GM19240 (cell line): Measurements from ENCODE around the gene LPXN.

Source experiments
- DNase-seq: peaks from one replicate; pipeline ENCODE4 v3.0.0; 2011; ENCODE audit warnings: low spot score; ENCODE audit not compliant: insufficient read length

LPXN gene

GRCh38 chr11:58575377-58576020, at the start of gene LPXN:
Gene LPXN, minus strand, starts transcription at chr11:58575856. Its CDS starts 84 bp downstream, at chr11:58575772.
- DNase-seq, result no peak

GRCh38 chr11:58625086-58625485, 49.4 kb upstream of the LPXN start:
- DNase-seq, result no peak

GRCh38 chr11:58622344-58622743, 46.7 kb upstream of the LPXN start, which contains the start of gene CNTF:
Gene CNTF, plus strand, starts transcription at chr11:58622665. Its CDS starts 88 bp downstream, at chr11:58622753.
- DNase-seq, result no peak

- no peak for DNase-seq
These were observed 46.1 kb upstream of the LPXN start for GRCh38 chr11:58621586-58622262.

GRCh38 chr11:58617976-58618557, 42.4 kb upstream of the LPXN start:
- DNase-seq, result no peak

- DNase-seq, result no peak
These were observed 40.9 kb upstream of the LPXN start for GRCh38 chr11:58616594-58616993.

- DNase-seq, result no peak
These were observed 39.9 kb upstream of the LPXN start for GRCh38 chr11:58615559-58615958.

- DNase-seq, result no peak
These were observed 37.6 kb upstream of the LPXN start for GRCh38 chr11:58613228-58613627.

GRCh38 chr11:58609723-58610122, 34.1 kb upstream of the LPXN start:
- DNase-seq, result no peak

GRCh38 chr11:58608331-58608730, 32.7 kb upstream of the LPXN start:
- DNase-seq, result no peak

- no peak for DNase-seq
These were observed 31.5 kb upstream of the LPXN start for GRCh38 chr11:58606930-58607714.

- DNase-seq, result no peak
These were observed 24.9 kb upstream of the LPXN start for GRCh38 chr11:58600510-58600909.

- no peak for DNase-seq
These were observed 22.0 kb upstream of the LPXN start for GRCh38 chr11:58597486-58598144.

- DNase-seq, result no peak
These were observed 21.0 kb upstream of the LPXN start for GRCh38 chr11:58596621-58597020.

GRCh38 chr11:58594826-58595225, 19.2 kb upstream of the LPXN start:
- no peak for DNase-seq

GRCh38 chr11:58592760-58593472, 17.3 kb upstream of the LPXN start:
- DNase-seq, result no peak

GRCh38 chr11:58591659-58592058, 16.0 kb upstream of the LPXN start:
- DNase-seq, result no peak

GRCh38 chr11:58586998-58587397, 11.3 kb upstream of the LPXN start:
- no peak for DNase-seq

GRCh38 chr11:58582437-58582836, 6.8 kb upstream of the LPXN start:
- no peak for DNase-seq

- DNase-seq, result no peak
These were observed 4.7 kb upstream of the LPXN start for GRCh38 chr11:58580311-58580710.
